NT2/D1 (cell line): ENCODE data around the gene PKMYT1.

ENCODE experiments used
- DNase-seq: peaks from one replicate; pipeline ENCODE4 v3.0.0-alpha.2; 2011; ENCODE audit warnings: low read depth, low spot score
- H3K27me3 ChIP-seq: 2 replicates; pipeline ENCODE4 v1.6.0; 2011; ENCODE audit warnings: mild to moderate bottlenecking; ENCODE audit not compliant: insufficient read length, insufficient read depth
- H3K36me3 ChIP-seq: 2 replicates; pipeline ENCODE4 v1.6.1; 2011; ENCODE audit warnings: mild to moderate bottlenecking, low read length, mixed read lengths; ENCODE audit not compliant: insufficient read depth, insufficient read length
- H3K4me1 ChIP-seq: 2 replicates; pipeline ENCODE4 v1.5.1; 2011; ENCODE audit not compliant: insufficient read depth, insufficient read length
- H3K4me3 ChIP-seq: 2 replicates; pipeline ENCODE4 v1.5.1; 2011; ENCODE audit warnings: low read depth; ENCODE audit not compliant: insufficient read length
- H3K9ac ChIP-seq: 2 replicates; pipeline ENCODE4 v1.6.0; 2011; ENCODE audit warnings: low read depth; ENCODE audit not compliant: insufficient read length
- H3K9me3 ChIP-seq: 2 replicates; pipeline ENCODE4 v1.5.1; 2011; ENCODE audit warnings: mild to moderate bottlenecking, low read length; ENCODE audit not compliant: insufficient read depth
- SUZ12 ChIP-seq: IDR thresholded peaks from 2 replicates; pipeline ENCODE4 v1.6.1; 2011; ENCODE audit not compliant: insufficient read length, insufficient read depth; ENCODE audit errors: extremely low read depth
- YY1 ChIP-seq: IDR thresholded peaks from 2 replicates; pipeline ENCODE4 v1.6.1; 2011; ENCODE audit not compliant: insufficient read length, insufficient read depth
- ZNF274 ChIP-seq: IDR thresholded peaks from 2 replicates; pipeline ENCODE4 v1.6.1; 2011; ENCODE audit warnings: mild to moderate bottlenecking, low read depth, low read length

Gene PKMYT1

DNA sequence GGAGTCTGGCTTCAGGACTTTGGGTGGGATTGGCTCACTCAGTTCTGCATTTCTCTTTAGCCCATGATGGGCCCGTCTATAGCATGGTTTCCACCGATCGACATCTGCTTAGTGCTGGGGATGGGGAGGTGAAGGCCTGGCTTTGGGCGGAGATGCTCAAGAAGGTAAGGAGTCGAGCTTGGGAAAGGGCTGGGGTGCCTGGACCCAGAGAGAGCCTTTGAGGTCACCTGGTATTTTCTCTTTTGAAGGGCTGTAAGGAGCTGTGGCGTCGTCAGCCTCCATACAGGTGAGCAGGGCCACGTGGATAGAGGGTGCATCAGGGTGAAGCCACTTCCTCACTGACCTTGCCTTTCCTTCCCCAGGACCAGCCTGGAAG is 45.7 kb upstream of the PKMYT1 start:
- peaks cover 47% of the 10 kb centered on the region for H3K36me3 ChIP-seq
- H3K4me1 ChIP-seq, result peaks cover 24% of the 10 kb centered on the region
- TF ChIP-seq SUZ12, result no peak
- TF ChIP-seq ZNF274, result no peak
- no peak for DNase-seq
- no peak overlapping the region for H3K4me3 ChIP-seq
- H3K27me3 ChIP-seq, result peaks cover 7% of the 10 kb centered on the region
- H3K9ac ChIP-seq, result no peak overlapping the region
- no peaks in the 10 kb centered on the region for H3K9me3 ChIP-seq

- H3K4me1 ChIP-seq, result peaks cover 21% of the 10 kb centered on the region
- H3K4me3 ChIP-seq, result no peak overlapping the region
- no peak for DNase-seq
- H3K9ac ChIP-seq, result no peak overlapping the region
- H3K27me3 ChIP-seq, result peaks cover 7% of the 10 kb centered on the region
- TF ChIP-seq SUZ12 (no peak), ZNF274 (no peak), YY1 (no peak)
- H3K9me3 ChIP-seq, result no peaks in the 10 kb centered on the region
- peaks cover 47% of the 10 kb centered on the region for H3K36me3 ChIP-seq
Measured at GRCh38 chr16:3025032-3026002, 45.1 kb upstream of the PKMYT1 start.

DNA sequence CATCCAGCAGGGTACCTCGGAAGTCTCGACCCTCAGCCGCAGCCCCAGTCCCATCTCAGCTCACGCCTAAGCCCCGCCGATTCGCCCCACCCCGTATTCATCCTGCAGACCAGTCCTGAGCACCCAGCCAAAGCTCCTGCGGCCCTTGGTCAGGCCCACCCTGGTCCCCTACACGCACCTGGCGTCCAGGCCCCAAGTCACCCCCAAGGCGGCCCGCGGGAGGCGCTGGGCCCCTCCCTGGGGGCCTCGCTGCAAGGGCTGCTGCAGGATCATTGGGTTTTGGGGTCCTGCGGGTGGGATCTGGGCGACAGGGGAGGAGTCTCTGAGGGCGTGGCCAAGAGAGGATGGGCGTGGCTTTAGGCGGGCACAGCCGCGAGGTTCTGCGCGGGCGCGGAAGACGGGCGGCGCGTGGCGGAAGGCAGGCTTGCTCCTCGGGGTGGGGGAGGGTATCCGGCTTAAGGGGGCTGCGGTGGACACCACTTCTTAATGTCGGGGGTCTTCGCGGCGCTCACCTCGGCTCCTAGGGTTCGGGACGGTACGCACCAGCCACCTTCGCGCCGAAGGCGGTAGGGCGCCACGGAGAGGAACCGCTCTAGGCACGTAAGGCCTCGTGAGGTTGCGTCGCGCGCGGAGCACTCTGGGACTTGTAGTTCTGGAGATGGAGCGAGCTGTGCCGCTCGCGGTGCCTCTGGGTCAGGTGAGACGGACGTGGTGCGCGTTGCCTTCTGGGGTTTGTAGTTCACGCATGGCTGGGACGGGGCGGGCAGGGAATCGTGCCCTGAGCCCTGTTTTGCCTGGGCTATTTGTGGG is 43.6 kb upstream of the PKMYT1 start, which contains the start of the genes HCFC1R1 and THOC6:
Gene HCFC1R1, minus strand, starts transcription at position 274 of the 810 bp plus-strand sequence. Its CDS starts 1 bp downstream, at position 273.
Gene THOC6, plus strand, starts transcription at position 367 of the 810 bp plus-strand sequence. Its CDS starts 292 bp downstream, at position 659.
- TF ChIP-seq SUZ12, result no peak
- TF ChIP-seq ZNF274, result no peak
- H3K4me1 ChIP-seq, result peaks cover 15% of the 10 kb centered on the region
- peaks cover 7% of the 10 kb centered on the region for H3K27me3 ChIP-seq
- H3K9me3 ChIP-seq, result no peaks in the 10 kb centered on the region
- DNase-seq, result peak; percentile 99
- peaks cover 42% of the 10 kb centered on the region for H3K36me3 ChIP-seq
- H3K9ac ChIP-seq, result peak within 1 kb of the TSS; percentile 100
- H3K4me3 ChIP-seq, result peak within 1 kb of the TSS; percentile 97

GRCh38 chr16:3023415-3023668 is 43.1 kb upstream of the PKMYT1 start:
- DNase-seq, result no peak

GRCh38 chr16:3022684-3023414 is 42.6 kb upstream of the PKMYT1 start:
- Histone ChIP-seq H3K36me3 (peaks cover 42% of the 10 kb centered on the region), H3K4me1 (peaks cover 12% of the 10 kb centered on the region), H3K9me3 (no peaks in the 10 kb centered on the region), H3K27me3 (peaks cover 7% of the 10 kb centered on the region), H3K4me3 (peak overlapping the region; percentile 97), H3K9ac (peak overlapping the region; percentile 100)
- DNase-seq, result no peak
- no peak for TF ChIP-seq ZNF274
- TF ChIP-seq SUZ12, result no peak
- no peak for TF ChIP-seq YY1

More at GRCh38 chr16:3023415-3023668, 43.1 kb upstream of the PKMYT1 start:
- TF ChIP-seq YY1 (no peak), ZNF274 (no peak), SUZ12 (no peak)
- H3K27me3 ChIP-seq, result peaks cover 7% of the 10 kb centered on the region
- H3K36me3 ChIP-seq, result peaks cover 42% of the 10 kb centered on the region
- peak overlapping the region; percentile 97 for H3K4me3 ChIP-seq
- peak overlapping the region; percentile 100 for H3K9ac ChIP-seq
- H3K9me3 ChIP-seq, result no peaks in the 10 kb centered on the region
- H3K4me1 ChIP-seq, result peaks cover 12% of the 10 kb centered on the region

GRCh38 chr16:3022208-3022683 is 42.0 kb upstream of the PKMYT1 start:
- H3K4me3 ChIP-seq, result peak overlapping the region; percentile 97

More at GRCh38 chr16:3022208-3022683, 42.0 kb upstream of the PKMYT1 start:
- H3K9me3 ChIP-seq, result no peaks in the 10 kb centered on the region
- peaks cover 9% of the 10 kb centered on the region for H3K4me1 ChIP-seq
- TF ChIP-seq YY1, result no peak
- H3K9ac ChIP-seq, result peak overlapping the region; percentile 100
- H3K36me3 ChIP-seq, result peaks cover 40% of the 10 kb centered on the region
- DNase-seq, result no peak
- peaks cover 4% of the 10 kb centered on the region for H3K27me3 ChIP-seq
